Measurements from ENCODE around the gene TSPY1.
"Not testable (repeated sequence)": the region's sequence is repeated elsewhere in the genome, so short reads cannot be mapped to it uniquely, and the experiment has no call there.

Gene TSPY1, protein sequence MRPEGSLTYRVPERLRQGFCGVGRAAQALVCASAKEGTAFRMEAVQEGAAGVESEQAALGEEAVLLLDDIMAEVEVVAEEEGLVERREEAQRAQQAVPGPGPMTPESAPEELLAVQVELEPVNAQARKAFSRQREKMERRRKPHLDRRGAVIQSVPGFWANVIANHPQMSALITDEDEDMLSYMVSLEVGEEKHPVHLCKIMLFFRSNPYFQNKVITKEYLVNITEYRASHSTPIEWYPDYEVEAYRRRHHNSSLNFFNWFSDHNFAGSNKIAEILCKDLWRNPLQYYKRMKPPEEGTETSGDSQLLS

DNA sequence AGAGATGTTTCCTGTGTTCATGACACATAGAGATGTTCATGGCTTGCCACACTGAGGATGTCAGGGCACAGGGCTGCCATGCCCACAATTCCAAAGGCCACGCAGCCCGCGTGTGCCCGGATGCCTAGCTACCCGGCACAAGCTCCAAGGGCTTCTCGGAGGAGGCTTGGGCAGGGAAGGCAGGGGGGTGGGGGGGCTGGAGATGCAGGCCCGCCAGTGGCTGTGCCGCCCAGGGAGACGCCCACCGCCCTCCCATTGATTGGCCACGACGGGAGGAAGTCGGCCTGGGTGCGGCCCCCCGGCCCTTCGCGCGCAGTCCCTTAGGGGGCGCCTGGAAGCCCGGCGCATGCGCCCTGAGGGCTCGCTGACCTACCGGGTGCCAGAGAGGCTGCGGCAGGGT lies at the start of gene TSPY1:
TSPY1 (plus strand) TSS at position 301 of the 400 bp plus-strand sequence; CDS start at position 347, 46 bp downstream.
- DNase-seq: not testable (repeated sequence)

DNA sequence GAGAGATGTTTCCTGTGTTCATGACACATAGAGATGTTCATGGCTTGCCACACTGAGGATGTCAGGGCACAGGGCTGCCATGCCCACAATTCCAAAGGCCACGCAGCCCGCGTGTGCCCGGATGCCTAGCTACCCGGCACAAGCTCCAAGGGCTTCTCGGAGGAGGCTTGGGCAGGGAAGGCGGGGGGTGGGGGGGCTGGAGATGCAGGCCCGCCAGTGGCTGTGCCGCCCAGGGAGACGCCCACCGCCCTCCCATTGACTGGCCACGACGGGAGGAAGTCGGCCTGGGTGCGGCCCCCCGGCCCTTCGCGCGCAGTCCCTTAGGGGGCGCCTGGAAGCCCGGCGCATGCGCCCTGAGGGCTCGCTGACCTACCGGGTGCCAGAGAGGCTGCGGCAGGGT lies 20.2 kb downstream of the TSPY1 start, which contains the start of gene TSPY9:
TSPY9 (plus strand) TSS at position 301 of the 400 bp plus-strand sequence; CDS start at position 347, 46 bp downstream.
- not testable (repeated sequence) for DNase-seq

DNA sequence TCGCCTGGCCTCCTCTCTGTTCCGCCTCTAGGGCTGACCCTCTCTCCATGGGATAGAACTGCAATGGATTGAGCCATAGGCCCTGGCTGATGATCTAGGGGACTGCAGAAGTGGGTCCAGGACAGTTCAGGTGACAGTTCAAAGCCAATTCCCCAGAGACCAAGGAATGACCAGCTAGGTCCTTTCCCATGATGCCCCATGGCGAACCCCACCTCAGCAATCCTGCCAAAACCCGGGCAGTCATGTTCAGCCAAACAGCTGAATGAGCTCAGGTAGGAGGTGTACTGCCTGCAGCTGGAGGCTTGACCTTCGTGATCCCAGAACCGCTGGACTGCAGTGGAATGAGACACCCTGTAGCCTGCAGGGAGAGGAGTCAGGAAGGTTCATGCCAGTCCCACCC lies 37.6 kb downstream of the TSPY1 start:
- DNase-seq: not testable (repeated sequence)

GRCh38 chrY:9516287-9516686 lies 49.5 kb downstream of the TSPY1 start:
- not testable (repeated sequence) for DNase-seq

Data from right hindlimb (tissue), 1 donor.